ENCODE measurements around the gene COL18A1. TPM values are rescaled to one million over a fixed set of nuclear protein-coding genes. Genes with fewer than 3 reads are reported as not detected.

The COL18A1 gene
- total RNA-seq, 8 experiments from 2014 or later, result 1.6 to 341 (median 7.1) TPM

GRCh38 chr21:45372732-45373355, 32.1 kb upstream of the COL18A1 start:
- Histone ChIP-seq H3K4me1 (replicated peaks in 1 of 2) (peaks cover 21% of the 10 kb centered on the region in 2 donors), H3K4me3 (no peak overlapping the region), H3K27ac (no peak overlapping the region)
- in situ Hi-C loops (cut with MboI; ENCODE audit: low pct_unique_long_range_greater_than_20kb in 2 of 9, low sequenced_read_pairs in 9 of 9, unreplicated experiment in 9 of 9), result no loop called here
- peak in 3 of 8 experiments; percentile 41 to 74 (median 52) for ATAC-seq (replicated peaks in 6 of 8)
- WGBS, 10 experiments, result 29 to 100% (median 86%) methylated on average over 1 to 6 of the region's 7 CpGs; no CpG with 5 or more reads in 1 of the 10 experiments

GRCh38 chr21:45373991-45374816, 30.8 kb upstream of the COL18A1 start:
- 40 to 60% methylated on average over 1 of the region's 15 CpGs; no CpG with 5 or more reads in 8 of the 10 experiments for WGBS, 10 experiments
- in situ Hi-C loops (cut with MboI; ENCODE audit: low pct_unique_long_range_greater_than_20kb in 2 of 9, low sequenced_read_pairs in 9 of 9, unreplicated experiment in 9 of 9), result no loop called here
- H3K4me3 ChIP-seq, result no peak overlapping the region
- ATAC-seq (replicated peaks in 6 of 8), result no peak
- peaks cover 27 to 31% of the 10 kb centered on the region in 2 donors for H3K4me1 ChIP-seq (replicated peaks in 1 of 2)
- no peak overlapping the region for H3K27ac ChIP-seq

DNA sequence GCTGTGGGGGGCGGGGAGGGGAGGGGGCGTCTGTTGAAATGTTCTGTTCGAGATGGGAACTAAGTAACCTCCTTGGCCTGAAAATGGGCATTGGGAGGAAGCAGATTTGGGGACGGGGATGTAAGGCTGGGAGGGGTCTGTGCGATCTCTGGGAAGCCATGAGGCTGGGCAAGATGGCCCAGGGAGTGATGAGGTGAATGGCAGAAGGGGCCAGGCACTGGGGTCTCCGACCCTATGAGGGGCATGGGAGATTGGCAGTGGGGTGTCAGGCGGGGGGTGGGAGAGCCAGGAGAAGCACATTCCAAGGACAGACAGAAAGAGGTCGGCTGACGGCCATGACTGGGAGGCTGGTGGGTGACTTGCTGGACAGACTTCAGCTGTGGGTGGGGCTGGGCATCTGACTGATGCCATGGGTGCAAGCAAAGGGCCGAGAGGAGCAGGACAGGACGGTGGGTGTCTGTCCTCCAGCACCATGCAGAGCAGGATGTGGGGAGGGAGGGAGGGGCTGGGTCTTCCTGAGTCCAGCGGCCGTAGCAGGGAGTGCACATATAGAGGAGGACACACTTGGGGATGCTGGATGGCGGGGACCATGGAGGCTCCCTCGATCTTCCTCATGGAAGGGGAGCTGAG, 30.0 kb upstream of the COL18A1 start:
- ATAC-seq (replicated peaks in 6 of 8), result no peak
- no peak overlapping the region for H3K27ac ChIP-seq
- 60% methylated on average over 1 of the region's 15 CpGs; no CpG with 5 or more reads in 9 of the 10 experiments for WGBS, 10 experiments
- in situ Hi-C loops (cut with MboI; ENCODE audit: low pct_unique_long_range_greater_than_20kb in 2 of 9, low sequenced_read_pairs in 9 of 9, unreplicated experiment in 9 of 9), result no loop called here
- H3K4me1 ChIP-seq (replicated peaks in 1 of 2), result peaks cover 27 to 35% of the 10 kb centered on the region in 2 donors
- H3K4me3 ChIP-seq, result no peak overlapping the region

GRCh38 chr21:45376459-45377324, 28.3 kb upstream of the COL18A1 start:
- 72 to 100% (median 100%) methylated on average over 1 to 4 of the region's 7 CpGs; no CpG with 5 or more reads in 4 of the 10 experiments for WGBS, 10 experiments
- no peak for ATAC-seq (replicated peaks in 6 of 8)
- Histone ChIP-seq H3K27ac (no peak overlapping the region), H3K4me1 (replicated peaks in 1 of 2) (peaks cover 12 to 22% of the 10 kb centered on the region in 2 donors), H3K4me3 (no peak overlapping the region)
- in situ Hi-C loops (cut with MboI; ENCODE audit: low pct_unique_long_range_greater_than_20kb in 2 of 9, low sequenced_read_pairs in 9 of 9, unreplicated experiment in 9 of 9), result no loop called here

DNA sequence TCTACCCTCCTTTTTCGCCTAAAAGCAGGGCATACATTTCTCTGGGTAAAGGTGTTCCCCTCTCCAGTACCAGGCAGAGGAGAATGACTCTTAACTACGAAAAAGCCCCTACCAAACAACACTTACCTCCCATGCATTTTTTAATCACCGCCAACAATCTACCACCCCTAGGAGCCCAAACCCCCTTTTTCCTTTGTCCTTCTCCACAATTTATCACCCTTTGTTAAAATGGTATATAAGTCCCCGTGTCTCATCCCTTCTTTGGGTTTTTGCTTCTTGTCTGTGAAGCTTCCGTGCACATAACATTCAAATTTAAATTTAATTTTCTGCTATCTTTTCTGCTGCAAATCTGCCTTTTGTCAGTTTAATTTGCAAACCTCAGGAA, 27.6 kb upstream of the COL18A1 start:
- no peak overlapping the region for H3K27ac ChIP-seq
- H3K4me1 ChIP-seq (replicated peaks in 1 of 2), result peaks cover 8 to 17% of the 10 kb centered on the region in 2 donors
- WGBS, 10 experiments, result 34 to 100% (median 66%) methylated on average over 1 to 5 of the region's 5 CpGs; no CpG with 5 or more reads in 1 of the 10 experiments
- in situ Hi-C loops (cut with MboI; ENCODE audit: low pct_unique_long_range_greater_than_20kb in 2 of 9, low sequenced_read_pairs in 9 of 9, unreplicated experiment in 9 of 9), result no loop called here
- H3K4me3 ChIP-seq, result no peak overlapping the region
- no peak for ATAC-seq (replicated peaks in 6 of 8)

GRCh38 chr21:45377866-45378257, 27.1 kb upstream of the COL18A1 start:
- H3K4me3 ChIP-seq, result no peak overlapping the region
- no peak overlapping the region for H3K27ac ChIP-seq

GRCh38 chr21:45378258-45378966, 26.6 kb upstream of the COL18A1 start:
- Histone ChIP-seq H3K4me3 (no peak overlapping the region), H3K27ac (peak overlapping the region in 1 of 2 donors; percentile 26), H3K4me1 (replicated peaks in 1 of 2) (peaks cover 8 to 17% of the 10 kb centered on the region in 2 donors)
- in situ Hi-C loops (cut with MboI; ENCODE audit: low pct_unique_long_range_greater_than_20kb in 2 of 9, low sequenced_read_pairs in 9 of 9, unreplicated experiment in 9 of 9), result no loop called here
- WGBS, 10 experiments, result 0 to 17% (median 5%) methylated on average over 1 to 7 of the region's 13 CpGs; no CpG with 5 or more reads in 2 of the 10 experiments
- peak; percentile 55 to 91 (median 82) for ATAC-seq (replicated peaks in 6 of 8)

More at GRCh38 chr21:45377866-45378257, 27.1 kb upstream of the COL18A1 start:
- H3K4me1 ChIP-seq (replicated peaks in 1 of 2), result peaks cover 8 to 17% of the 10 kb centered on the region in 2 donors
- 0 to 64% (median 47%) methylated on average over 1 to 5 of the region's 5 CpGs; no CpG with 5 or more reads in 2 of the 10 experiments for WGBS, 10 experiments
- peak in 1 of 8 experiments; percentile 2 for ATAC-seq (replicated peaks in 6 of 8)
- in situ Hi-C loops (cut with MboI; ENCODE audit: low pct_unique_long_range_greater_than_20kb in 2 of 9, low sequenced_read_pairs in 9 of 9, unreplicated experiment in 9 of 9), result no loop called here

DNA sequence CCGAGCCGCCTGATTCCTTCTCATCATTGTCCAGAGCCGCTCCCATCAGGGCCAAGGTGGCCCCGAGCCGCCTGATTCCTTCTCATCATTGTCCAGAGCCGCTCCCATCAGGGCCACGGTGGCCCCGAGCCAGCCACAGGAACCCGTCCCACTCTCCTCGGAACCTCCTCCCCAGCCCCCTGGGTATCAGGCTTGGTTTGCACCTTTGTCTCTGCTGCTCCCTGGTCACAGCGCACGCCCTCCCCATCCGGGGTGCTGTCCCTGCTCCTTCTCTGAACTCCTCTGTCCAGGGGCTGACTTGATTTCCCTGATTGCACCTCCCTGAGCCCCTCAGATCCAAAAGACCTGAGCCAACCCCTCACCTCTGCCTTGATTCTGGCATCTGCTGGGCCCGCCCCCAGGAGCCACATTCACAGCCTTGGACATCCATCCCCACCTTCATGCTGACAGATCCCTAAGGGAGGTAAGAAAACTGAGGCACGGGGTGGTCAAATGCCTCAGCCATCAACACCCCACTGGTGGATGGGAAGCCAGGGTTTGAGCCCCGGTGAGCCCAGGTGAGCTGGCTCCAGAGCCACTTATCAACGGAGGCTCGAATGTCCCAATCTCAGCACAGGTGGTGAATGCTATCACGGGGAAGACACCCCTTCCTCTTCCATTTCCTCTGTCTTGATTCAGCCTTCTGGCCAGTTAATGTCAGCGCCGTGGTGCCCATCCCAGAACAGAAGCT, 25.6 kb upstream of the COL18A1 start:
- Histone ChIP-seq H3K4me1 (replicated peaks in 1 of 2) (peaks cover 8 to 17% of the 10 kb centered on the region in 2 donors), H3K27ac (no peak overlapping the region), H3K4me3 (no peak overlapping the region)
- in situ Hi-C loops (cut with MboI; ENCODE audit: low pct_unique_long_range_greater_than_20kb in 2 of 9, low sequenced_read_pairs in 9 of 9, unreplicated experiment in 9 of 9), result no loop called here
- no peak for ATAC-seq (replicated peaks in 6 of 8)
- 64 to 100% (median 84%) methylated on average over 2 to 6 of the region's 21 CpGs; no CpG with 5 or more reads in 4 of the 10 experiments for WGBS, 10 experiments

DNA sequence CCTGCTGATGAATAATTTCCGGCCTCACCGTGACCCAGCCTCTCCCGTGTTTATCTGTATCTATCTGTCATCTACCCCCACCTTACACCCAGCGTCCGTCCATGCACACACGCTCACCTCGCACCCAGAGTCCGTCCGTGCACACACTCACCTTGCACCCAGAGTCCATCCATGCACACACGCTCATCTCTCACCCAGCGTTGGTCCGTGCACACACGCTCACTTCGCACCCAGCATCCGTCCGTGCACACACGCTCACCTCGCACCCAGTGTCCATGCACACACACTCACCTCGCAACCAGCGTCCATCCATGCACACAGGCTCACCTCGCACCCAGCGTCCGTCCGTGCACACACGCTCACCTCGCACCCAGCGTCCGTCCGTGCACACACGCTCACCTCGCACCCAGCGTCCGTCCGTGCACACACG, 25.0 kb upstream of the COL18A1 start:
- Histone ChIP-seq H3K27ac (no peak overlapping the region), H3K4me3 (no peak overlapping the region), H3K4me1 (replicated peaks in 1 of 2) (peaks cover 12 to 22% of the 10 kb centered on the region in 2 donors)
- in situ Hi-C loops (cut with MboI; ENCODE audit: low pct_unique_long_range_greater_than_20kb in 2 of 9, low sequenced_read_pairs in 9 of 9, unreplicated experiment in 9 of 9), result no loop called here
- 51 to 100% (median 94%) methylated on average over 1 to 5 of the region's 35 CpGs; no CpG with 5 or more reads in 4 of the 10 experiments for WGBS, 10 experiments
- no peak for ATAC-seq (replicated peaks in 6 of 8)

GRCh38 chr21:45380566-45380965, 24.4 kb upstream of the COL18A1 start:
- in situ Hi-C loops (cut with MboI; ENCODE audit: low pct_unique_long_range_greater_than_20kb in 2 of 9, low sequenced_read_pairs in 9 of 9, unreplicated experiment in 9 of 9), result no loop called here
- Histone ChIP-seq H3K4me3 (no peak overlapping the region), H3K4me1 (replicated peaks in 1 of 2) (peaks cover 13 to 25% of the 10 kb centered on the region in 2 donors), H3K27ac (no peak overlapping the region)
- WGBS, 10 experiments, result 82 to 100% (median 90%) methylated on average over 2 to 23 of the region's 30 CpGs; no CpG with 5 or more reads in 5 of the 10 experiments
- no peak for ATAC-seq (replicated peaks in 6 of 8)

DNA sequence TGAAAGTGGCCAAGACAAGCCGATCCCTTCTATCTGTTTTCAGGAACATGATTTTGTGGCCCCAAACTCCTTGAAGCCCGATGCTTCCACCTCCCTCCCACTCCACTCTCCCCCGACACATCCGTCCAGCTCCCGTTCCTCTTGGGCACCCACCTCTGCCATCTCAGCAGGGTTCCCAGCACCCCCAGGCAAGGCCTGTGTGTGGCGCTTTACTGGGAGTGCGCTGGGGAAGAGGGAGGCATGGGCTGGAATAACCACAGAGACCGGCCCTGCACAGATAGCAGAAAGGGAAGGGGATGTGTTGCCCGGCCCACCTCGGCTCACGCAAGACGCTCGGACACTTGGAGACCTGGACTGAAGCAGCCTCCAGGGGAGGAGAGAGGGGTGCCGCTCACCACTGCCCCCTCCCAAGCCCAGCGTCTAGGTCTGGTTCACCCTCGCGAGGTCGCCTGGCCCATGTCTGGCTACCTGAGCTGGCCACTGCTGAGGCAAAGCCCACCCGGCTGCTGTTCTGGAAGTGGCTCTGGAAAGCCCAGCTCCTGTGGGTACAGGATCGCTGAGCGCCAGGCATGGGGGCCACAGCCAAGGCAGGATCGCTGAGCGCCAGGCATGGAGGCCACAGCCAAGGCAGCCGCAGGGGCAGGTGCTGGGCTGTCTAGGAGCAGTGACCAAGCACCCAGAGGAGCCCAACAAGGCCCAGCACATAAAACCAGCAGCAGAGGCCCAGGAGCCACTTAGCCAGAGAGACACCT, 23.8 kb upstream of the COL18A1 start:
- in situ Hi-C loops (cut with MboI; ENCODE audit: low pct_unique_long_range_greater_than_20kb in 2 of 9, low sequenced_read_pairs in 9 of 9, unreplicated experiment in 9 of 9), result no loop called here
- ATAC-seq (replicated peaks in 6 of 8), result no peak
- Histone ChIP-seq H3K4me1 (replicated peaks in 1 of 2) (peaks cover 13 to 25% of the 10 kb centered on the region in 2 donors), H3K4me3 (no peak overlapping the region), H3K27ac (no peak overlapping the region)
- WGBS, 10 experiments, result 80 to 100% (median 93%) methylated on average over 1 to 10 of the region's 24 CpGs; no CpG with 5 or more reads in 3 of the 10 experiments
